Esophagus mucosa (tissue), 1 donor: ENCODE results near the gene POLG2. TPM values are rescaled to one million over a fixed set of nuclear protein-coding genes. Genes with fewer than 3 reads are reported as not detected.

Experiments used
- ATAC-seq: fragments of 200-7000 bp; cut with Tn5 transposase; one replicate; pipeline ENCODE4 v1.9.1; 2020
- total RNA-seq: library from RNA; stranded (reverse); gene quantifications from one replicate; pipeline ENCODE4 v1.2.4, GENCODE V29; 2023
- donor health status: DM: yes; HTN: yes; CAD: no.

Gene POLG2
- 4.7 TPM for total RNA-seq

GRCh38 chr17:64496786-64497564 is at the start of gene POLG2:
POLG2 (minus strand) TSS chr17:64497054; CDS start chr17:64496968, 86 bp downstream.
- ATAC-seq = peak; percentile 90

DNA sequence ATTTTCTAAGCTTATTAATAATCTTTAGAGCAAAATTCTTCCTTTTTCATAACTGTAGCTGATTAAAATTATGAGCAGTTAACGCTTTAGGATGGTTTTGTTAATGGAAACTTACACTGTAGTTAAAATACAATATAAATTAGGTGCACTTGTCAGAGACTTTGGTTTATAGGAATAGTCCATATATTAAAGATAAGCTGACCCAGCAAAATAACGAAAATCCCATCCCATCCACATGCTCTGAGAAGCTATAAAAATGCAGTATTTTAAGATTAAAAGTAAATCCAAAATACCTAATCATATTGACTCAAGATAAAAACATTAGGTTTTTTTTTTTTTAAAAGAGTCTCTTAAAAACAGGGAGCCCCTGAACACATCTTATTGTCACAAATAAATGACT is 47.9 kb upstream of the POLG2 start:
- no peak for ATAC-seq

DNA sequence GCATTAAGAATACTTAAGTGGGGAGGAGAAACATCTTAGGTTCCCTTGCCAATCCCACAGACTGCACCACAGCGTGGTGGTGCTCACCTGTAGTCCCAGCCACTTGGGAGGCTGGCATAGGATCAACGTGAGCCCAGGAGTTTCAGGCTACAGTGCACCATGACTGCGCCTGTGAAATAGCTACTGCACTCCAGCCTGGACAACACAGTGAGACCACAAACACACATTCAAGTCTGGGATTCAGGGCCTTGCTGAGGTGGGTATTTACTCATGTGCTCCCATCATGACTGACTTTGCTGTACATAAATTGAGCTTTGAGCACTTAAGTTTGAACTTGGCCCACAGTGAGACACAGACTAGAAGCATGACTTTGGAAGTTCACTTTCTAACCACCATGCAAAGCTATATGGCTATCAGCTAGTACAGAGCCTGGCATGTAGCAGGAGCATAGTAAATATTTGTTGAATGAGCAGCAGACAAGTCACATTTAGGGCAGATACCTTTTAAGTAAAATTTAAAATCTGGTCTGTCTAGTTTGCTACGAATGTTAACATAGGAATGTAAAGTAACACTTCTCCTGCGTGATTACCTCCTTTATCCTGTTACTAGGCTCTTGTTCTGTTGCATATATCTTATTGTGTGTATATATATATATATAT is 43.4 kb upstream of the POLG2 start:
- peak; percentile 50 for ATAC-seq

DNA sequence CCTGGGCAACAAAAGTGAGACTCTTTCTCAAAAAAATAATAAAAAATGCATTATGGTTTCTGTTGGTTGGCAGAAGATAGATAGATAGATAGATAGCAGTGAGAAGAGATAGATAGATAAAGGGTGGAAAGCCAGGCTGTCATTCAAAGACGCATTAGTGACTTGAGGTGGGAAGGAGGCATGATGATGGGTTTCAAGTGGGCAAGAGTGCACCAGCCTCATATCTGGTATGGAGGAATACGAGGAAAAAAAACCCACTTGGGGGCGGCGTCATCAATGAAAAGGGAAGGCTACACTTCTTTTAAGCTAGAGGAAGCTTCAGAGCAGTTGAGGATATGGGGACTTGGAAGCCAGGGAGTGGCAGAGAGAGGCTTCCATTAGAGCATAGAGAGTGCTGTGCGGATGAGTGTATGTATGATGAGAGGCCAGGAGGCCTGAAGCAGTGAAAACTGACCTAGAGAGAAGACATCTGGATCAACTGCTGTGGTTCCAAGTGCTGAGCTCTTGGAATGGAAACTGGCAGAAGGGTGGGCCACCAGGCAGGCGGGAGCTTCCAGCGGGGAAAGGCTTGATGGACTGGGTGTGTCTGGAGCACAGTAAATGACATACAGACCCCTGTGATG is 41.8 kb upstream of the POLG2 start:
- no peak for ATAC-seq

- ATAC-seq = no peak
Observed at GRCh38 chr17:64537488-64537887, 40.6 kb upstream of the POLG2 start.

- ATAC-seq = no peak
Observed at GRCh38 chr17:64536913-64537312, 40.1 kb upstream of the POLG2 start.

GRCh38 chr17:64535357-64535756 is 38.5 kb upstream of the POLG2 start:
- no peak for ATAC-seq

DNA sequence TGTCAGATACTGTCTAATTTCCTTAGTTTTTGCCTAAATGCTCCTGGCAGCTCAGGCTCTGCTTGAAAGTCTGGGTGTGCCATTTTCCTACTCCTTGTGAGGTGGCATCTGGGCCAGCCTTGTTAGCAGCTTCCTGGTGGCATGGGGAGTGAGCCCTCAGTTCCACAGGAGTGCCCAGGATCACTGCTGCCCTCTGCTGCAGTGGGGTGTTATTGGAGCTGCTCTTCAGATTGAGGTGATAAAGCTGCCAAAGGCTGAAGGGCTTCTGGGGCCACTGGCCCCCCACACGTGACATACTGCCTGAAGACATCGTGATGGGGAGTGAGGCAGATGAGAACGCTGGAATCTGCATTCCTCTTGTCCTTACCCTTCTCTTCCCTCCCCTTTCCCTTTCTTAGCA is 37.3 kb upstream of the POLG2 start:
- ATAC-seq = peak; percentile 66

GRCh38 chr17:64533784-64534183 is 36.9 kb upstream of the POLG2 start:
- no peak for ATAC-seq

DNA sequence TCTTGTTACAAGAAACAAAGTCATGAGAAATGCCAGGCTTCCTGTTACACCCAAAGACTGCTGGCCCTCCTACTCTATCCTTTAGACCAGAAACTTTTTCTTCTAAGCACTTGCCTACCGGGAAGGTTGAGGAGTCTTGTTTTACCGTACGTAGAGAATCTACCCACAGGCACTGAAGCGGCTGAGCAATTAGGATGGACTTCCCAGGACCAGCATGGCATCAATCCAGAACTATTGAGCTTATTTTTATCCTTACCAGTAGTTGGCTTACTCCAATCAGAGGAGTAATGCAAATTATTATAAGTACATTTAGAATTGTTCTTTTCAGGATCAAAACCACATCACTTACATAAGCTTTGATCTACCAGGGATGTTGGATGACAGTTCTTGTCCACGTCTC is 35.6 kb upstream of the POLG2 start:
- no peak for ATAC-seq

- ATAC-seq = no peak
Observed at GRCh38 chr17:64531955-64532371, 35.1 kb upstream of the POLG2 start.

- ATAC-seq = no peak
Observed at GRCh38 chr17:64529221-64529620, 32.4 kb upstream of the POLG2 start.

DNA sequence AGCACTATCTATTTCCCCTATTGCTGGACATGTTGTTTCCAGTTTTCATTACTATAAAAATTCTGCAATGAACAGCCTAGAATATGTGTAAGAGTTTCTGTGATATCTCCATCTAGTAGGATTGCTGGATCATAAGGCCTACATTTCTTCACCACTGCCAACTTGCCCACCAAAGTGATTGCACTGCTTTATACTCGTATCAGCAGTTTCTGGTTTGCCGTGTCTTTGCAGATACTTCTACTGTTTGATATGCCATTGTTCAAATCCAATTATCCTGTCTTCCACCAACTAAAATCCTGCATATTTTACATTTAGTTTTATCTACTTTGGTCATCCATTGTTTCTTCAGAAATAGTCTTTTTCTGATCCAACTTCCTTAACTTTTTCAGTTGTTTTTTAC is 31.1 kb upstream of the POLG2 start:
- no peak for ATAC-seq

DNA sequence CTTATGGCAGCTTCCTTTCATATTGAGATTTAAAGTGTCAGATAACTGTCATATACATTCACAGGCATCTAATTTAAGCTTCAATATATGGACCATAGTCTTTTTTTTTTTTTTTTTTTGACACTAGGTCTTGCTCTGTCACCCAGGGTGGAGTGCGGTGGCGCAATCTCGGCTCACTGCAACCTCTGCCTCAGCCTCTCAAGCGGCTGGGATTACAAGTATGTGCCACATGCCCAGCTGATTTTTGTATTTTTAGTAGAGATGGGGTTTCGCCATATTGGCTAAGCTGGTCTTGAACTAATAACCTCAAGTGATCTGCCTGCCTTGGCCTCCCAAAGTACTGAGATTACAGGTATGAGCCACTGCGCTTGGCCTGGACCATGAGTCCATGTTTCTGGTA is 23.5 kb upstream of the POLG2 start:
- no peak for ATAC-seq

- no peak for ATAC-seq
Observed at GRCh38 chr17:64519601-64520000, 22.7 kb upstream of the POLG2 start.

GRCh38 chr17:64515829-64516228 is 19.0 kb upstream of the POLG2 start:
- ATAC-seq = no peak

DNA sequence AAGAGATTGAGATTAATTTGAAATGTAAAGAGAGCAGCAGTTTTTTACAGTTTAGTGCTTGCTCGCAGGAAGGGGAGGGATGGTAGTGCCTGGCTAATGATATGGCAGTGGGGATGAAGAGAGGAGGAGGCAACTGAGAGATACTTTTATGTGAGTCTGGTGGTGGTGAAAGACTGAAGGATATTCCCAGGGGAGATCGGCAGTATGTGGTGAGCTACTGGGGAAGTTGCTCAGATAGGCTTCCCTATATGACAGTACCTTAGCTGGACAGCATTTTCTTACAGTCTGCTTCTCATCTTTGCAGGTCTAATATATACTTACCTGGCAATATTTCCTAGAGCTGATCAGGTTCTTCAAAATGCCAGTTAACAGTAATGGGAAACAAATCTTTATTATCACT is 18.6 kb upstream of the POLG2 start:
- ATAC-seq = no peak

DNA sequence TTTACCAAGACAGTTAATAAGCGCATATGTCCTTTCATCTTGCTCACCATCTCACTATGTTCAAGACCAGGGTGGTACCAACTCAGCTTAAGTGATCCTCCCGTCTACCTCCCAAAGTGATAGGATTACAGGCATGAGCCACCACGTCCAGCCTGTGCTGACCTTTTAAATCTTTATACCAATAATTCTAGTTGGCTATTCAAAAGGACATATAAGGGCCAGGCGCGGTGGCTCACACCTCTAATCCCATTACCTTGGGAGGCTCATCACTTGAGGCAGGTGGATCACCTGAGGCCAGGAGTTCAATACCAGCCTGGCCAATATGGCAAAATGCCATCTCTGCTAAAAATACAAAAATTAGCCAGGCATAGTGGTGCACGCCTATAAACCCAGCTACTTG is 12.3 kb upstream of the POLG2 start:
- ATAC-seq = no peak

GRCh38 chr17:64508683-64509082 is 11.8 kb upstream of the POLG2 start:
- no peak for ATAC-seq

DNA sequence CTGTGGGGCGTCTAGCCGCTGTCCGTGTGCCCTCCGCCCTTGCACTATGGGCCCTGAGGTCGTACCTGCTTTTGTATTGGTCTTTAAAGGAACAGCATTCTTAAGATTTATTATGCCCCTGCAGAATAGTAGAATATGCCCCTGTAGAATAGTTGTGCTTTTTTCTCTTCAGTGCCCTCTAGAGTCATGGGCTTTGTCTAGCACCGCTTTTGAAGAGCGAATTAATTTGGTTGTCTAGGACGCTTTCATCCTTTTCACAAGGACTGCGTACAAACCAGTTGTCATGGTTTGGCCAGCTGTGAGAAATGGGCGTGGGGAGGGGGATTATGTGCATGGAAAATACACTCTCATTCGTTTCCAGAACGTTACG is 10.5 kb upstream of the POLG2 start:
- peak; percentile 21 for ATAC-seq

GRCh38 chr17:64506576-64507412 is 9.9 kb upstream of the POLG2 start, which contains the start of gene CEP95:
CEP95 (plus strand) TSS chr17:64506977; CDS start chr17:64507098, 121 bp downstream.
- peak; percentile 72 for ATAC-seq

DNA sequence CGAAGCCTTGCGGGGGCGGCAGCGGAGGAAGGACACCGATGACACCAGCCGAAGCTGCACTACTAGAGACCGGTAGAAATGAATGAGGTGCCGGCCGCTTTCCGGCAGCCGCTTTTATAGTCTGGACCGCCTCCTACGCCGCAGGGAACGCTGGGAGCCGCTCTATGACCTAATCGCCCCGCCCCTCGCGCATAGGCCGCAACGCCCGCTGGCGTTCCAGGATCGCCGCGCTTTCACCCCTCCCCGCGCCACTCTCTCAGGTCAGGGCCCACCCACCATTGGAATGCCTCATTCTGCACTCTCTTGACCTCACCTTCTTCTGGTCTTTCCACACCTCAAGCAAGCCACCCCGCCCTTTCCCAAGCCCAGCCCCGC is 9.3 kb upstream of the POLG2 start, which contains the start of gene DDX5:
TSS of gene DDX5 (minus strand) at position 89 of the 375 bp plus-strand sequence. CDS start 170 bp downstream, outside the sequence.
- ATAC-seq = peak; percentile 90
